ENCODE measurements around the gene SLIT3. TPM values are rescaled to one million over a fixed set of nuclear protein-coding genes. Genes with fewer than 3 reads are reported as not detected.
"Not testable (repeated sequence)": the region's sequence is repeated elsewhere in the genome, so short reads cannot be mapped to it uniquely, and the experiment has no call there.

SLIT3 gene
- polyA plus RNA-seq, 1 of the 3 experiments (the other 2 are of a cell fraction) = 119 TPM

DNA sequence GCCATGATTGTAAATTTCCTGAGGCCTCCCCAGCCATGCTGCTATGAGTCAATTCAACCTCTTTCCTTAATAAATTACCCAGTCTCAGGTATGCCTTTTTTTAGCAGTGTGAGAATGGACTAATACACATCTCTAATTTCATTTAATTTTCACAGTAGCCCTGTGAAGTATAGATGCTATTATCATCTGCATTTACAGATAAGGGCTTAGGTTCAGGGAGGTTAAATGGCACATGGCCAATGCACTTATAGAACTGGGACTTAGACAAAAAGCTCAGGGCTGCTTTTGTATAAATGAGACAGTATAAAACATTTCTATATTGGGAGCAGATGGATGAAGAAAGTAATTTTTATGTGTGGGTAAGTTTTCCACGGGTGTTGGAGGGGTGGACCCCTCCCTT, 658.9 kb downstream of the SLIT3 start:
- Histone ChIP-seq H4K20me1 (ENCODE audit: insufficient read depth) (no peaks in the 10 kb centered on the region), H3K9me2 (no peaks in the 10 kb centered on the region), H3K4me1 (ENCODE audit: control insufficient read depth in 1 of 2, insufficient read depth in 2 of 2, low read depth in 1 of 2, low read length in 1 of 2) (peaks cover 0 to 6% of the 10 kb centered on the region in 2 experiments; a peak in 1 of 4 replicates), H3K9me3 (no peaks in the 10 kb centered on the region), H3K27ac (ENCODE audit: low read depth in 2 of 2, low read length in 1 of 2) (peak overlapping the region in 1 of 2 experiments; percentile 88; a peak in 2 of 4 replicates), H3K36me3 (replicated peaks in 1 of 2; ENCODE audit: control insufficient read depth in 1 of 2, insufficient read depth in 2 of 2, low read length in 1 of 2) (no peaks in the 10 kb centered on the region), H2AFZ (ENCODE audit: low read depth) (no peak overlapping the region), H3K4me3 (ENCODE audit: low read depth in 2 of 2, low read length in 1 of 2) (no peak overlapping the region), H3F3A (replicated peaks; ENCODE audit: insufficient read depth) (no peaks in the 10 kb centered on the region), H3K4me2 (no peak overlapping the region), H3K79me2 (ENCODE audit: insufficient read depth) (no peaks in the 10 kb centered on the region), H3K9ac (no peak overlapping the region), H3K27me3 (ENCODE audit: insufficient read depth) (no peaks in the 10 kb centered on the region)
- ChIA-PET POLR2A (interaction anchor here (1.0 kb wide), 1 partner anchor 12 kb away, joined by 3 read pairs; no protein-coding TSS in a partner anchor), CTCF (interaction anchor here (1.9 kb wide), 1 partner anchor 22 kb away, joined by 4 read pairs; no protein-coding TSS in a partner anchor)
- DNase-seq = no peak
- 42% methylated on average over 1 of the region's 1 CpG for WGBS (ENCODE audit: low lambda C conversion rate)
- TF ChIP-seq RCOR1 (IDR thresholded peaks at IDR 0.05; ENCODE audit: low read length) = peak; percentile 49; the same call in 1 of the 2 replicates
- TF ChIP-seq GATA2 (CRISPR knock-in tag; IDR thresholded peaks at IDR 0.05) = peak; percentile 77
- TF ChIP-seq FOXM1 (IDR thresholded peaks at IDR 0.05; ENCODE audit: low read depth) = no peak
- TF ChIP-seq NRF1 (IDR thresholded peaks at IDR 0.05; ENCODE audit: low read depth, low read length) = no peak
- TF ChIP-seq POLR2AphosphoS5 (IDR thresholded peaks at IDR 0.05; ENCODE audit: low read depth, low read length) = no peak
- TF ChIP-seq EP300 (IDR thresholded peaks at IDR 0.05; ENCODE audit: borderline replicate concordance in 1 of 2, low read depth in 1 of 2, low read length in 1 of 2) = peak in 1 of 2 experiments; percentile 60; a peak in 2 of 4 replicates

GRCh38 chr5:168638846-168639245, 662.1 kb downstream of the SLIT3 start:
- DNase-seq; H3K4me1 ChIP-seq (ENCODE audit: control insufficient read depth in 1 of 2, insufficient read depth in 2 of 2, low read depth in 1 of 2, low read length in 1 of 2); H3K4me2 ChIP-seq; H3K9me2 ChIP-seq; H3K9ac ChIP-seq; H3F3A ChIP-seq (replicated peaks; ENCODE audit: insufficient read depth); H3K79me2 ChIP-seq (ENCODE audit: insufficient read depth); H3K36me3 ChIP-seq (replicated peaks in 1 of 2; ENCODE audit: control insufficient read depth in 1 of 2, insufficient read depth in 2 of 2, low read length in 1 of 2); H3K4me3 ChIP-seq (ENCODE audit: low read depth in 2 of 2, low read length in 1 of 2); H3K27me3 ChIP-seq (ENCODE audit: insufficient read depth); POLR2A ChIA-PET; H3K9me3 ChIP-seq; CTCF ChIA-PET; H3K27ac ChIP-seq (ENCODE audit: low read depth in 2 of 2, low read length in 1 of 2); H2AFZ ChIP-seq (ENCODE audit: low read depth); H4K20me1 ChIP-seq (ENCODE audit: insufficient read depth): not testable (repeated sequence)
- 80% methylated on average over 3 of the region's 3 CpGs for WGBS (ENCODE audit: low lambda C conversion rate)

- TF ChIP-seq FOSL2 (IDR thresholded peaks at IDR 0.05; ENCODE audit: borderline replicate concordance, low read depth) = no peak
- TF ChIP-seq, protein P1, sequence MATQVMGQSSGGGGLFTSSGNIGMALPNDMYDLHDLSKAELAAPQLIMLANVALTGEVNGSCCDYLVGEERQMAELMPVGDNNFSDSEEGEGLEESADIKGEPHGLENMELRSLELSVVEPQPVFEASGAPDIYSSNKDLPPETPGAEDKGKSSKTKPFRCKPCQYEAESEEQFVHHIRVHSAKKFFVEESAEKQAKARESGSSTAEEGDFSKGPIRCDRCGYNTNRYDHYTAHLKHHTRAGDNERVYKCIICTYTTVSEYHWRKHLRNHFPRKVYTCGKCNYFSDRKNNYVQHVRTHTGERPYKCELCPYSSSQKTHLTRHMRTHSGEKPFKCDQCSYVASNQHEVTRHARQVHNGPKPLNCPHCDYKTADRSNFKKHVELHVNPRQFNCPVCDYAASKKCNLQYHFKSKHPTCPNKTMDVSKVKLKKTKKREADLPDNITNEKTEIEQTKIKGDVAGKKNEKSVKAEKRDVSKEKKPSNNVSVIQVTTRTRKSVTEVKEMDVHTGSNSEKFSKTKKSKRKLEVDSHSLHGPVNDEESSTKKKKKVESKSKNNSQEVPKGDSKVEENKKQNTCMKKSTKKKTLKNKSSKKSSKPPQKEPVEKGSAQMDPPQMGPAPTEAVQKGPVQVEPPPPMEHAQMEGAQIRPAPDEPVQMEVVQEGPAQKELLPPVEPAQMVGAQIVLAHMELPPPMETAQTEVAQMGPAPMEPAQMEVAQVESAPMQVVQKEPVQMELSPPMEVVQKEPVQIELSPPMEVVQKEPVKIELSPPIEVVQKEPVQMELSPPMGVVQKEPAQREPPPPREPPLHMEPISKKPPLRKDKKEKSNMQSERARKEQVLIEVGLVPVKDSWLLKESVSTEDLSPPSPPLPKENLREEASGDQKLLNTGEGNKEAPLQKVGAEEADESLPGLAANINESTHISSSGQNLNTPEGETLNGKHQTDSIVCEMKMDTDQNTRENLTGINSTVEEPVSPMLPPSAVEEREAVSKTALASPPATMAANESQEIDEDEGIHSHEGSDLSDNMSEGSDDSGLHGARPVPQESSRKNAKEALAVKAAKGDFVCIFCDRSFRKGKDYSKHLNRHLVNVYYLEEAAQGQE (IDR thresholded peaks at IDR 0.05; ENCODE audit: low read depth, low read length) = no peak
- no peak for TF ChIP-seq PBX3 (IDR thresholded peaks at IDR 0.05)
- no peak for TF ChIP-seq RAD21 (IDR thresholded peaks at IDR 0.05; ENCODE audit: low read length)
- Histone ChIP-seq H3K9me3 (no peaks in the 10 kb centered on the region), H3F3A (replicated peaks; ENCODE audit: insufficient read depth) (no peaks in the 10 kb centered on the region), H2AFZ (ENCODE audit: low read depth) (no peak overlapping the region), H3K4me2 (no peak overlapping the region), H3K27ac (ENCODE audit: low read depth in 2 of 2, low read length in 1 of 2) (no peak overlapping the region), H3K9me2 (no peaks in the 10 kb centered on the region), H3K4me3 (ENCODE audit: low read depth in 2 of 2, low read length in 1 of 2) (no peak overlapping the region), H4K20me1 (ENCODE audit: insufficient read depth) (no peaks in the 10 kb centered on the region), H3K79me2 (ENCODE audit: insufficient read depth) (no peaks in the 10 kb centered on the region), H3K36me3 (replicated peaks in 1 of 2; ENCODE audit: control insufficient read depth in 1 of 2, insufficient read depth in 2 of 2, low read length in 1 of 2) (no peaks in the 10 kb centered on the region), H3K9ac (no peak overlapping the region), H3K27me3 (ENCODE audit: insufficient read depth) (no peaks in the 10 kb centered on the region), H3K4me1 (ENCODE audit: control insufficient read depth in 1 of 2, insufficient read depth in 2 of 2, low read depth in 1 of 2, low read length in 1 of 2) (peaks cover 0 to 6% of the 10 kb centered on the region in 2 experiments; a peak in 1 of 4 replicates)
- POLR2A ChIA-PET = no interaction called here
- WGBS (ENCODE audit: low lambda C conversion rate) = 83% methylated on average over 1 of the region's 1 CpG
- CTCF ChIA-PET = no interaction called here
- no peak for DNase-seq
Measured at GRCh38 chr5:168637793-168638192, 663.1 kb downstream of the SLIT3 start.

Data from SK-N-SH (cell line).